Stimulated activated naive CD8-positive, alpha-beta T cell treated with anti-CD3 and anti-CD28 coated beads, Interleukin-15, amount 100 ng/mL, for 72 hours (primary cell): Measurements from ENCODE around the gene OPA3.

Experiments used
- ATAC-seq: fragments of 150-1000 bp; cut with Tn5 transposase; 2 replicates; pipeline ENCODE4 v1.10.0; 2021; ENCODE audit warnings: mild to moderate bottlenecking, moderate library complexity
- DNase-seq, 2 donors: peaks; one replicate each; pipeline ENCODE4 v3.0.0; 2021 to 2022
- H3K27ac Mint-ChIP-seq, 2 donors: one replicate each; pipeline ENCODE4 v1.8.0; 2022; ENCODE audit warnings: mild to moderate bottlenecking in 2 of 2, mixed read lengths in 2 of 2, moderate library complexity in 2 of 2
- H3K27me3 Mint-ChIP-seq: one replicate; pipeline ENCODE4 v1.8.0; 2022; ENCODE audit warnings: mixed read lengths
- H3K4me1 Mint-ChIP-seq: one replicate; pipeline ENCODE4 v1.8.0; 2022; ENCODE audit warnings: mild to moderate bottlenecking, mixed read lengths
- H3K4me3 Mint-ChIP-seq, 2 donors: one replicate each; pipeline ENCODE4 v1.8.0; 2022; ENCODE audit warnings: mild to moderate bottlenecking in 2 of 2, mixed read lengths in 2 of 2, moderate library complexity in 1 of 2
- H3K9me3 Mint-ChIP-seq, 2 donors: one replicate each; pipeline ENCODE4 v1.8.0; 2022; ENCODE audit warnings: mixed read lengths in 2 of 2

Gene OPA3

DNA sequence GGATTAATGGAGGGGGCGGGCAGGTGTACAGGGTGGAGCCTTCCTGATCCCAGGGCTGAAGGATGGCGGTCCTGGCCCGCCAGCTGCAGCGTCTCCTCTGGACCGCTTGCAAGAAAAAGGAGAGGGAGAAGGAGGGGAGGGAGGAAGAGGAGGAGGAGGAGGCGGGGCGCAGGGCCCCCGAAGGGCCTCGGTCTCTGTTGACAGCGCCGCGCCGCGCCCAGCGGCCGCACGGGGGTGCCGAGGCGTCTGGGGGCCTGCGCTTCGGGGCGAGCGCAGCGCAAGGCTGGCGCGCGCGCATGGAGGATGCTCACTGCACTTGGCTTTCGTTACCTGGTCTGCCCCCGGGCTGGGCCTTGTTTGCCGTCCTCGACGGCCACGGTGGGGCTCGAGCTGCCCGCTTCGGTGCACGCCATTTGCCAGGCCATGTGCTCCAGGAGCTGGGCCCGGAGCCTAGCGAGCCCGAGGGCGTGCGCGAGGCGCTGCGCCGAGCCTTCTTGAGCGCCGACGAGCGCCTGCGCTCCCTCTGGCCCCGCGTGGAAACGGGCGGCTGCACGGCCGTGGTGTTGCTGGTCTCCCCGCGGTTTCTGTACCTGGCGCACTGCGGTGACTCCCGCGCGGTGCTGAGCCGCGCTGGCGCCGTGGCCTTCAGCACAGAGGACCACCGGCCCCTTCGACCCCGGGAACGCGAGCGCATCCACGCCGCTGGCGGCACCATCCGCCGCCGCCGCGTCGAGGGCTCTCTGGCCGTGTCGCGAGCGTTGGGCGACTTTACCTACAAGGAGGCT, 86.0 kb downstream of the OPA3 start, which contains the start of gene PPM1N:
TSS of gene PPM1N (plus strand) at position 33 of the 785 bp plus-strand sequence. CDS start at position 63, 30 bp downstream.
- peak; percentile 73 to 81 for DNase-seq
- H3K4me1 Mint-ChIP-seq: peaks cover 55% of the 10 kb centered on the region

DNA sequence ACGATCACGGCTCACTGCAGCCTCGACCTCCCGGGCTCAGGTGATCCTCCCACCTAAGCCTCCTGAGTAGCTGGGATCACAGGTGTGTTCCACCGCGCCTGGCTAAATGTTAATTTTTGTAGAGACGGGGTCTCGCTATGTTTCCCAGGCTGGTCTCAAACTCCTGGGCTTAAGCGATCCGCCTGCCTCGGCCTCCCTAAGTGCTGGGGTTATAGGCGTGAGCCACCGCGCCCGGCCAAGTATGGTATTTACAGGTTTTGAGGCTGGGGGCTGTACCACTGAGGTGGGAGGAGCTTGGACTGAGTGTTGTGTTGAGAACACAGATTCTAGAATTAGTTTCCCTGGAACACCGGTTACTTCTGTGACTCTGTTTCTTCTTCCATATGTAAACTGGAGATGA, 86.8 kb downstream of the OPA3 start:
- Mint-ChIP-seq H3K9me3 (no peaks in the 10 kb centered on the region), H3K27me3 (peaks cover 41% of the 10 kb centered on the region), H3K27ac (no peak overlapping the region), H3K4me3 (peak overlapping the region; percentile 74 to 77), H3K4me1 (peaks cover 63% of the 10 kb centered on the region)
- DNase-seq (no peak), ATAC-seq (no peak)

More for the DNA sequence above, 86.0 kb downstream of the OPA3 start, which contains the start of gene PPM1N:
- H3K4me3 Mint-ChIP-seq: peak within 1 kb of the TSS; percentile 91 to 92
- peaks cover 33% of the 10 kb centered on the region for H3K27me3 Mint-ChIP-seq
- H3K27ac Mint-ChIP-seq: peak within 1 kb of the TSS; percentile 29 to 86
- no peaks in the 10 kb centered on the region for H3K9me3 Mint-ChIP-seq
- ATAC-seq: peak; percentile 76

DNA sequence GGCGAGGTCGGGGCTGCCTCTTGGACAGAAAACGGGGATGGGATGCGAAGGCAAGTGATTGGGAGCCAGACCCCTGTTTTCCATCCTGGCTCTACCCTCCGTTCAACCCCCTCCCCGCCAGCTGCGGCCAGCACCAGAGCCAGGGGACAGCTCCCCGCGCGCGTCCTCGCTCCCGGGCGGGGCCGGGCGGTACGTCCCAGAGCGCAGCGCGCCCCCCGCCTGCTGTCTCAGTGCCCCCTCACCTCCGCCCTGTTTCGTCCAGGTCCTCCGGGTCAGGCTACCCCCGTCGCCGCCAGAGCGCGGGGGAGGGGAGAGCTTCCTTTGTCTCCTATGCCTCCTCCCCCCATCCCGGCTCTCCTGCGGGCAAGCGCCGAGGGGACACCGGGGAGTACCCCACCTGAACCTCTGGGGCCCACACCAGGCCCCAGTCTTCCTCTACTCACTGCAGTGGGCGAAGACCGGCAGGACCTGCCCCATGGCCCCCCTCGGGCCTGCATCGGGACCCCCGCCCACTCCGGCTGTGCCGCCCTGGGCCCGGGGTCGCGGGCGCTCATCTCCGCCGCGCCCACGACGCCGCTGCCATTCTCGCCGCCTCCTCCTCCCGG, 88.2 kb downstream of the OPA3 start:
- peaks cover 49% of the 10 kb centered on the region for H3K27me3 Mint-ChIP-seq
- H3K4me1 Mint-ChIP-seq: peaks cover 70% of the 10 kb centered on the region
- peak overlapping the region; percentile 91 to 92 for H3K4me3 Mint-ChIP-seq
- DNase-seq (peak in 1 of 2 donors; percentile 47), ATAC-seq (peak; percentile 20)
- no peak overlapping the region for H3K27ac Mint-ChIP-seq
- H3K9me3 Mint-ChIP-seq: no peaks in the 10 kb centered on the region

DNA sequence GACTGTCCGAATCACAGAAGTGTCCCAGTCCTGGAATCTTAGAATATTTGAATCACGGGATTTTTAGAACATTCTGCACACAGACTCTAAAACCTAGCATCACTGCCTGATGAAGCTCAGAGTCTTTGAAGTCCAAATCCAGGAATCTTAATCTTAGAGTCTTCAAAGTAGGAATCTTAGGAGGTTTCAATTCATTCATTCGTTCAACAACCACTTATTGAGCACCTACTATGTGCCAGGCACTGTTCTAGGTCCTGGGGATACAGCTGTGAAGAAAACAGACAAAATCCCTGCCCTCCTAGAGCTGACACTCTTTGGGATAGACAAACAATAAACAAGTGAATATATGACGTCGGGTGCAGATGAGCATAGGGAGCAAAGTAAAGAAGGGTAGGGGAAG, 89.4 kb downstream of the OPA3 start:
- H3K4me1 Mint-ChIP-seq: peaks cover 70% of the 10 kb centered on the region
- ATAC-seq: no peak
- H3K4me3 Mint-ChIP-seq: peak overlapping the region in 1 of 2 donors; percentile 23
- no peak for DNase-seq
- H3K27me3 Mint-ChIP-seq: peaks cover 49% of the 10 kb centered on the region
- no peaks in the 10 kb centered on the region for H3K9me3 Mint-ChIP-seq
- no peak overlapping the region for H3K27ac Mint-ChIP-seq

DNA sequence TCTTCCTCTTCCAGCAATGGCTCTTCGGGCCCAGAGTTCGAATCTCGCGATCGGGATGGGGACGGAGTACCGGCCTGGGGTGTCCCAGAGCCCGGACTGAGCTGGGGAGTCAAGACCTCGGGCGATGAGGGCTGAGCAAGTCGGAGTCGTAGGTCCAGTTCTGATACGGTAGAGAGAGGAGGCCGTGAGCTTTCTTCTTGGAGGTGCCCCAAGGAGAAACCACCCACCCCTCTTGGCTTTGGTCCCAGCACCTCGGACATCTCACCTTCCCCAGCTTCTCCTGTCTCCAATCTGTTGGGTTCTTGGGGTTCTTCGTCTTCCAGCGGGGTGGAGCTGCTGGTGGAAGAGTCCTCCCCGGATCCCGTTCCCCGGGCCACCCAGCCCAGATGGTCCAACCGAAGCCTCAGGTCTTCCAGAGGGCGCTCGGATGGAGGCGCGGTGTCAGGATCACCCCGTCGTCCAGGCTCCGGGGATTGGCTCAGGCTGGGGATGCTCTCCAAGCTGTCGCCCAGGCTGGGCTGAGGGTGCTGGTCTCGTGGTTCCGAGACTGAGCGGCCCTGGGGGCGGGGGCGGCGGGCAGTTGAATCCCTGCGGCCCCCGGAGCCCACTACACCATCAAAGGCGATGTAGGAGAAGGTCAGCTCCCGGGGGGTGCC, 90.2 kb downstream of the OPA3 start:
- H3K4me1 Mint-ChIP-seq: peaks cover 64% of the 10 kb centered on the region
- no peak overlapping the region for H3K27ac Mint-ChIP-seq
- DNase-seq (no peak), ATAC-seq (no peak)
- peak overlapping the region in 1 of 2 donors; percentile 26 for H3K4me3 Mint-ChIP-seq
- no peaks in the 10 kb centered on the region for H3K9me3 Mint-ChIP-seq
- H3K27me3 Mint-ChIP-seq: peaks cover 49% of the 10 kb centered on the region

DNA sequence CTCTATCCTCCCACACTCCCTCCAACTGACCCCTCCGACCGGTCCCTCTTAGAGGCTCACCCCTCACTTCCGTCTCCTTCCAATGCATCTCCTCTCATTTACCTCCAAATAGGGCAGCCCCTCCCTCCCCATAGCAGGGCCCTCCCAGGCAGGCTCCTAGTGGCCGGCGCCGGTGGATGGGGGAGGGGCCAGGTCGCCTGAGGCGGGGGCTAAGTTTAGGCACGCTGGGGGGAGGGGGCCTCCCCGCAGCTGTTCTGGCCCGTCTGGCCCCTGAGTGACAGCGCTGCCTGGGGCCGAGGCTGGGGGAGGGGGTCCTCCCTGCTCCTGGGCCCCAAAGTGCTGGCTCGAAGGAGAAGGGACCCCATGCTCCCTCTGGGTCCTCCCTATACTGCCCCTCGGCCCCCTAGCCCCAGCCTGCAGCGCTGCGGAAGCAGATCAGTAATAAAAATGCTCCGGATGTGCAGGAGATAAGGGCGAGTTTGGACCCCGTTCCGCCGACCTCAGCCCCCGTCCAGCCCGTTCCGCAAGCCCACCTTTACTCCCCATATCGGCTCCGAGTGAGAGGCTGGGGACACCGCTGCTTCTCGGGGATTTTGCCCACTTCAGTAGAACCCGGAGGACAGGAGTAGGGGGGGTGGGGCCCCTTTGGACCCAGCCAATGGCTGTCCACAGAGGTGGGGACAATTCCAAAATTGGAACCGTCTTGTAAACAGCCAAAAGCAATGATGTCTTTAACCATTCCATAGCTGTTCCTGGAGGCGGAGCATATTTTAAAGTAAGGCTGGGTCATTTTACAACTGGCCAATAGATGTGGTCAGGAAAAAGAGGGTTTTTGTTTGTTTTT, 91.8 kb downstream of the OPA3 start:
- ATAC-seq (no peak), DNase-seq (peak in 1 of 2 donors; percentile 29)
- H3K27ac Mint-ChIP-seq: no peak overlapping the region
- H3K4me1 Mint-ChIP-seq: peaks cover 49% of the 10 kb centered on the region
- H3K9me3 Mint-ChIP-seq: no peaks in the 10 kb centered on the region
- peaks cover 49% of the 10 kb centered on the region for H3K27me3 Mint-ChIP-seq
- peak overlapping the region; percentile 77 to 85 for H3K4me3 Mint-ChIP-seq

DNA sequence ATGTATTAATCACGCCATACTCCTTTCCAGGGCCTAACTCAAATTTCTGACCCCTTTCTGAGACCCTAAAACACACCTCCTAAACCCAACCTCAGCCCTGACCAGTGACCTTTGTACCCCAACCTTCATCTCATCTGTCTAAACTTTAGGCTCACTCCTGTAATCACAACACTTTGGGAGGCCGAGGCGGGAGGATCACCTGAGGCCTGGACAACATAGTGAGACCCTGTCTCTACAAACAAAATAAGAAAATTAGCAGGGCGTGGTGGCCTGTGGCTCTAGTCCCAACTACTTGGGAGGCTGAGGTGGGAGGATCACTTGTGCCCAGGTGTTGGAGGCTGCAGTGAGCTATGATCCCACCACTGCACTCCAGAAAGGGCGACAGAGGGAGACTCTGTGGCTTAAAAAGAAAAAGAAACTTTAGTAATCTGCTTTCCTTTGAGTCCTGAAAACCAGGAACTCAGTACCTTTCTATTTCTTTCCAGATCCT, 92.4 kb downstream of the OPA3 start:
- no peak overlapping the region for H3K27ac Mint-ChIP-seq
- no peaks in the 10 kb centered on the region for H3K9me3 Mint-ChIP-seq
- H3K4me1 Mint-ChIP-seq: peaks cover 42% of the 10 kb centered on the region
- ATAC-seq (no peak), DNase-seq (no peak)
- peak overlapping the region; percentile 35 to 85 for H3K4me3 Mint-ChIP-seq
- H3K27me3 Mint-ChIP-seq: peaks cover 49% of the 10 kb centered on the region

DNA sequence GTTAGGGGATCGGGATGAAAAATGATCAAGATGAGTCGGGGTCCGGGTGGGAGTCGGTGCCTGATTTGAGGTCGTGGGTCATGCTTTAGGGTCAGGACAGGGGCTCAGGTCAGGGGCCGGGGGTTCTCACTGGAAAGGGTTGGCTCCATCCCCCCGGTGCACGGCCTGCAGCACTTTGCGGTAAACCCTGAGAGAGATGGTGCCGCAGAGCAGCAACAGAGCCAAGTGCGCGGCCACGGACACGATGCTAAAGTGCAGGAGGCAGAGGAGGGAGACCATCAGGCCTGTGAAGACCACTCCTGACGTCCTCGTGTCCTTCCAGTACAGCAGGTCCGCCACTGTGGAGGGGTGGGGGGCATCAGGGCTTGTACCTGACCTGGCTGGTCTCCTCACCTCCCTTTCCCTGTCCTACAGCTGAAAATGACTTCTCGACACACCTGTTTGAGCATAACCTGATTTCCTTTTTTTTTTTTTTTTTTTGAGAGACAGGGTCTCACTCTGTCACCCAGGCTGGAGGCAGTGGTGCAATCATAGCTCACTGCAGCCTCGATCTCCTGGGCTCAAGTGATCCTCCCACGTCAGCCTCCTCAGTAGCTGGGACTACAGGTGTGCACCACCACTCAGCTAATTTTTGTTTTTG, 95.3 kb downstream of the OPA3 start:
- Mint-ChIP-seq H3K27me3 (peaks cover 23% of the 10 kb centered on the region), H3K9me3 (no peaks in the 10 kb centered on the region), H3K4me1 (peaks cover 33% of the 10 kb centered on the region), H3K27ac (no peak overlapping the region), H3K4me3 (no peak overlapping the region)
- DNase-seq (no peak), ATAC-seq (no peak)

DNA sequence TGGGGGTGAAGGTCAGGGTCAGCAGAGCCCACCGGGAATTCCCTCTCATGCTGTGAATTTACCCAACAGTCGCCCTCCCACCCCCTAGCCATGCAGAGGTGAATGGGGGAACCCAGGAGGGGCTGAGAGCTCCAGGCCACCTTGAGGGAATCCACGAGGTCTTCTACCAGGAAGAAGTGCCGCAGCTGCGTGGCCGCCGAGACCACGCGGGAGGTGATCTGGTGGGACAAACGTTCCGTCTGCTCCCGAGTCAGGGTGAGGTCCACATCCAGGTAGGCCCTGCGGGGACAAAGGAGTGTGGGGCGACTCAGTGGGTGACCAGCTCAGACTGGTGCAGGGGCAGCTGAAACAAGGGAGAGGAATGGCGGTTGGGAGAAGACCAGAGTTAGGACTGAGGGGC, 95.9 kb downstream of the OPA3 start:
- no peak overlapping the region for H3K4me3 Mint-ChIP-seq
- no peak overlapping the region for H3K27ac Mint-ChIP-seq

DNA sequence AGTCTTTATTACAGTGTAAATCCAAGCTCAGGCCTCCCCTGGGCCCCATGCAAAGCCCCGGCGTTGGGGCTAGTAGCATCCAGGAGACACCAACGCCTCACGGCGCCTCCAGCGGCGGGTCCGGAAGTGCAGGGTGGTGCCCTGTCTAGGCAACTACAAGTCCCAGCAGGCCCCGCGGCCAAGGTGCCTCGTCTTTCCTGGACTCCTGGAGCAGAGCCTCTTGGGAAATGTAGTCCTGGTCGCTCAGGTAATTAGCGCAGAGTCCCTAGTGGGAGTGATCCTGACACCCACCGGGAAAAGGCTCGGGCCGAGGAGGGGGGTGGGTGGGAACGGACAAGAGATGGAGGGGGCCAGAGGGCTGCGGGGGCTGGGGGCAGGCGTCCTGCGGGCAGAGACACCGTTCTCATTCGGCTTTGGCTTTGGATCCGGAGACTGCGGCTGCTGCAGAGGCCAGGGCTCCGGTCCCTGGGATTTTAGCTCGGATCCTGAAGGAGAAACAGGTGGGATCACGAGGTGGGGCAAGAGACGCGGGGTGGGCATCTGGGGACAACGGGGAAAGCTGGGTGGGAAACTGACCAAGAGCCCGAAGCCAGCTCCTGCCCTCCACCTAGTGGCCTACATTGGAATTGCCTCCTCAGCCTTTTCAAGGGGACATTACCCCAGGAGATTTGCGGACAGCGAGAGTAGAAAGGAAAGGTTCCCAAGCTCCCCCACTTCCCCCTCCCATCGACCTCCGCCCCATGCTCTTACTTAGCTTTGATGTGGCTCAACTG, 99.1 kb downstream of the OPA3 start:
- peak overlapping the region; percentile 54 to 80 for H3K27ac Mint-ChIP-seq
- H3K4me1 Mint-ChIP-seq: peaks cover 14% of the 10 kb centered on the region
- peak; percentile 97 for DNase-seq
- no peaks in the 10 kb centered on the region for H3K9me3 Mint-ChIP-seq
- ATAC-seq: peak; percentile 99
- no peaks in the 10 kb centered on the region for H3K27me3 Mint-ChIP-seq
- peak overlapping the region; percentile 87 to 94 for H3K4me3 Mint-ChIP-seq

More for the DNA sequence above, 95.9 kb downstream of the OPA3 start:
- H3K27me3 Mint-ChIP-seq: peaks cover 17% of the 10 kb centered on the region
- no peak for ATAC-seq
- H3K9me3 Mint-ChIP-seq: no peaks in the 10 kb centered on the region
- peaks cover 29% of the 10 kb centered on the region for H3K4me1 Mint-ChIP-seq
- no peak for DNase-seq

DNA sequence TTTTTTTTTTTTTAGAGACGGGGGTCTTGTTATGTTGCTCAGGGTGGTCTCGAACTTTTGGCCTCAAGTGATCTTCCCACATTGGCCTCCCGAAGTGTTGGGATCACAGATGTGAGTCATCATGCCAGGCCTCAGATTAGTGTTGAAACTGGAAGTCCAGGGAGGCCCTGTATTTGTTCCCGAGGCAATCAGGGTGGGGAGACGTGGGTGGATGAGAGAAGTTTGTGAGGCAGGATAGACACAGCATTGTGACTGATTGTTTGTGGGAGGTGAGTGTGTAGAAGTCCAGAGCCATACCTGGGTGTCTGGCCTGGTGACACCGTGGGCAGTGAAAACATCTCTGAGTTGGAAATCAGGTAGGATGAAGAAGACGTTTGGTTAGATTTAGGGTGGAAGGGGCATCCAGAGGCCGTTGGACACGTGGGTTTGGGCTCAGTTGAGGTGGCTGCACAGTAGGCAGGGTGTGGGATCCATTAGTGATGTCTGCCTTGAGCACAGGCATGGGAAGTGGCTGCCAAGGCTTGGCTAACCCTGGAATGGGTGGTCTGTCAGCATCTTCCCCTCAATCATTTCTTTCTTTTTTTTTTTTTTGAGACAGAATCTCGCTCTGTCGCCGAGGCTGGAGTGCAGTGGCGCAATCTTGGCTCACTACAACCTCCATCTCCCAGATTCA, 100.2 kb downstream of the OPA3 start:
- no peak overlapping the region for H3K27ac Mint-ChIP-seq

DNA sequence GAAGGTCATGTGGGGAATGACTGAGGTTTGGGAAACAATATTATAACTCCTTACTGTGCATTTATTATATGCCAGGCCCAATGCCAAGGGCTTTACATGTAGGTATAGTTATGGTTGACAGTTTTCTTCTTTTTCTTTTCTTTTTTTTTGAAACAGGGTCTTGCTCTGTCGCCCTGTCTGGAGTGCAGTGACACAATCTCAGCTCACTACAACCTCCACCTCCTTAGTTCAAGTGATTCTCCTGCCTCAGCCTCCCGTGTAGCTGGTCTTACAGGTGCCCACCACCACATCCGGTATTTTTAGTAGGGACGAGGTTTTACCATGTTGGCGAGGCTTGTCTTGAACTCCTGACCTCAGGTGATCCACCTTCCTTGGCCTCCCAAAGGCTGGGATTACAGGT, 101.6 kb downstream of the OPA3 start:
- Mint-ChIP-seq H3K27ac (no peak overlapping the region), H3K27me3 (no peaks in the 10 kb centered on the region), H3K9me3 (no peaks in the 10 kb centered on the region), H3K4me1 (peaks cover 31% of the 10 kb centered on the region), H3K4me3 (no peak overlapping the region)
- ATAC-seq: no peak
- no peak for DNase-seq

More for the DNA sequence above, 100.2 kb downstream of the OPA3 start:
- ATAC-seq: no peak
- H3K9me3 Mint-ChIP-seq: no peaks in the 10 kb centered on the region
- peak overlapping the region in 1 of 2 donors; percentile 12 for H3K4me3 Mint-ChIP-seq
- H3K27me3 Mint-ChIP-seq: no peaks in the 10 kb centered on the region
- H3K4me1 Mint-ChIP-seq: peaks cover 19% of the 10 kb centered on the region
- no peak for DNase-seq

DNA sequence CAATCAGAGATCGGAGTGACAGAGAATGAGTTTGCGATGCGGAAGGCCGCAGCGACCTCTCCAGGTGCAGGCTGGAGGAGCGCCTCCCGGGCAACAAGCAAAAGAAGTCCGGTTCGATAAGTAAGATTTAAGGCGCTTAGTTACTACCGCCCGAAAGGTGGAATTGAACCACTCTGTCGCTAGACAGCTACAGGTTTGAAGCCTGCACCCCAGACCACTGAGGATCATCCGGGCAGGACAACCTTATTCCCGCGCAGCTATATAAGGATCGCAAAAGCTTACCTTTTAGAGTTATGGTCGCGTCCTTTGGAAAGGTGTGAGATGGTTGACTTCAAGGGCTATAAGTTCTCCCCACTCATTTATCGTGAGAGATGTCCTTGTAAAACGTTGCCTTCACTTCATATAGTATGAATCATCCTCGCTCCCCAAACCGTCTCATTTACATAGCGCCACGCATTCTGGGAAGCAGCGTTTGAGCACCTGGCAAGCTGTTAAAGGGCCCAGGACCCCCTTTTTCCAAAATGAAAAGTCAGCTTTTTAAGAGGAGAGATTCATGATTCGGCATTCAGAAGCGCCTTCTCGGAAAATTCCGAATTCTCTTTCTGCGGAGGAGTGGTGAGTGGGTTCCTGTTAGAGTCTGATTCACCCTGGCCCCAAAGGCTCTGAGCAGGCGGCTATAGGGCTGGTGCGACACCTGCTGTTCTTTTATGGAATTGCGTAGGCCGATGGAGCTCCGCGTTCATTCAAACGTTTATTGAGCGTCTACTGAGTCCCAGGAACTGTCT, 106.0 kb downstream of the OPA3 start:
- Mint-ChIP-seq H3K4me1 (peaks cover 43% of the 10 kb centered on the region), H3K27ac (peak overlapping the region; percentile 99), H3K9me3 (no peaks in the 10 kb centered on the region), H3K4me3 (peak overlapping the region; percentile 53 to 80), H3K27me3 (peaks cover 33% of the 10 kb centered on the region)
- DNase-seq (peak; percentile 92 to 93), ATAC-seq (peak; percentile 96)
